HepG2 (cell line): ENCODE data around the gene MAVS. TPM values are rescaled to one million over a fixed set of nuclear protein-coding genes. Genes with fewer than 3 reads are reported as not detected.

Experiments
- ATM ChIP-seq: fragments of 450-650 bp; IDR thresholded peaks from 2 replicates; pipeline ENCODE4 v1.7.1; 2017; ENCODE audit warnings: mild to moderate bottlenecking, borderline replicate concordance
- CREM ChIP-seq, 2 experiments: sonication (generic) in 1 of 2; formaldehyde crosslinking in 1 of 2; IDR thresholded peaks; 2 replicates each; pipeline versions ENCODE4 v1.4.0 to v1.6.1; 2016 to 2020; ENCODE audit warnings: antibody characterized with exemption in 1 of 2, mild to moderate bottlenecking in 1 of 2, missing genetic modification reagents in 1 of 2
- ELF4 ChIP-seq: sonication (generic); formaldehyde crosslinking; IDR thresholded peaks from 2 replicates; pipeline ENCODE4 v1.5.0; 2020; ENCODE audit warnings: missing genetic modification reagents, mild to moderate bottlenecking, moderate library complexity, borderline replicate concordance
- GATAD1 ChIP-seq: IDR thresholded peaks from 2 replicates; pipeline ENCODE4 v1.6.1; 2016; ENCODE audit warnings: missing genetic modification reagents, missing compliant biosample characterization
- KAT7 ChIP-seq: IDR thresholded peaks from 2 replicates; pipeline ENCODE4 v1.6.1; 2018; ENCODE audit warnings: borderline replicate concordance, missing compliant biosample characterization
- KAT8 ChIP-seq: IDR thresholded peaks from 2 replicates; pipeline ENCODE4 v1.6.1; 2016; ENCODE audit warnings: missing genetic modification reagents, missing compliant biosample characterization
- LCORL ChIP-seq, 2 experiments: fragments of 450-650 bp in 1 of 2; sonication (generic) in 1 of 2; formaldehyde crosslinking in 1 of 2; IDR thresholded peaks; 2 replicates each; pipeline versions ENCODE4 v1.5.0 to v1.6.1; 2017 to 2020; ENCODE audit warnings: antibody characterized with exemption in 1 of 2, missing genetic modification reagents in 1 of 2
- MTA1 ChIP-seq: sonication (generic); formaldehyde crosslinking; IDR thresholded peaks from 2 replicates; pipeline ENCODE4 v1.4.0; 2020; ENCODE audit warnings: missing genetic modification reagents, mild to moderate bottlenecking, borderline replicate concordance
- NFIB ChIP-seq: sonication (generic); formaldehyde crosslinking; IDR thresholded peaks from 2 replicates; pipeline ENCODE4 v1.9.0; 2021; ENCODE audit warnings: missing genetic modification reagents, mild to moderate bottlenecking, borderline replicate concordance
- NR2F1 ChIP-seq, 2 experiments: fragments of 450-650 bp in 1 of 2; formaldehyde crosslinking in 1 of 2; IDR thresholded peaks; 2 replicates each; pipeline versions ENCODE4 v1.5.0 to v1.6.1; 2016 to 2020; ENCODE audit warnings: mild to moderate bottlenecking in 1 of 2, missing compliant biosample characterization in 1 of 2, missing genetic modification reagents in 1 of 2, moderate library complexity in 1 of 2
- RCOR2 ChIP-seq: IDR thresholded peaks from 2 replicates; pipeline ENCODE4 v1.6.1; 2016; ENCODE audit warnings: missing biosample characterization, missing genetic modification reagents
- RXRA ChIP-seq: sonication (generic); formaldehyde crosslinking; IDR thresholded peaks from 2 replicates; pipeline ENCODE4 v1.5.1; 2020; ENCODE audit warnings: missing genetic modification reagents
- SP2 ChIP-seq: sonication (generic); formaldehyde crosslinking; IDR thresholded peaks from 2 replicates; pipeline ENCODE4 v1.5.1; 2020; ENCODE audit warnings: mild to moderate bottlenecking, missing genetic modification reagents
- ZFP37 ChIP-seq: sonication (generic); formaldehyde crosslinking; IDR thresholded peaks from 2 replicates; pipeline ENCODE4 v1.4.0; 2020; ENCODE audit warnings: missing genetic modification reagents, borderline replicate concordance
- ZFP90 ChIP-seq: sonication (generic); formaldehyde crosslinking; IDR thresholded peaks from 2 replicates; pipeline ENCODE4 v1.8.0; 2022; ENCODE audit warnings: missing genetic modification reagents, mild to moderate bottlenecking, inconsistent platforms, borderline replicate concordance
- ZNF180 ChIP-seq: sonication (generic); formaldehyde crosslinking; IDR thresholded peaks from 2 replicates; pipeline ENCODE4 v1.4.0; 2020; ENCODE audit warnings: low read depth, missing genetic modification reagents, borderline replicate concordance
- ZNF605 ChIP-seq: sonication (generic); formaldehyde crosslinking; IDR thresholded peaks from 2 replicates; pipeline ENCODE4 v1.8.0; 2022; ENCODE audit warnings: mild to moderate bottlenecking, missing genetic modification reagents
- ZNF616 ChIP-seq: sonication (generic); formaldehyde crosslinking; IDR thresholded peaks from 2 replicates; pipeline ENCODE4 v1.5.0; 2020; ENCODE audit warnings: low read depth, mild to moderate bottlenecking, missing genetic modification reagents
- ZNF891 ChIP-seq: sonication (generic); formaldehyde crosslinking; IDR thresholded peaks from 2 replicates; pipeline ENCODE4 v1.5.0; 2020; ENCODE audit warnings: mild to moderate bottlenecking, missing genetic modification reagents
- polyA plus RNA-seq, 8 experiments: library from polyadenylated mRNA; depleted of rRNA in 3 of 8; stranded (reverse) in 7 of 8; unstranded in 1 of 8; fragments of >200 nt; fragmentation: Illumina TruSeq in 4 of 8; extraction: Trizol in 4 of 8; gene quantifications; 2 replicates each; pipeline versions ENCODE4 v1.2.1 to v1.2.3, GENCODE V29; 2011 to 2016; ENCODE audit warnings: low read depth in 4 of 8, missing spikeins in 1 of 8, mixed read lengths in 1 of 8; ENCODE audit not compliant: insufficient read depth in 1 of 8
- total RNA-seq, 5 experiments: library from RNA; depleted of rRNA; stranded (reverse); fragments of >200 nt; fragmentation: Illumina TruSeq; extraction: Trizol; gene quantifications; 2 replicates each; pipeline ENCODE4 v1.2.3, GENCODE V29; 2016; ENCODE audit warnings: low read depth in 1 of 5
- TF ChIP-seq, protein P1 (sequence below): IDR thresholded peaks from 2 replicates; pipeline ENCODE4 v1.6.1; 2018; ENCODE audit warnings: missing genetic modification reagents
- TF ChIP-seq, protein P2 (sequence below): sonication (generic); formaldehyde crosslinking; IDR thresholded peaks from 2 replicates; pipeline ENCODE4 v1.8.1; 2023; ENCODE audit warnings: mild to moderate bottlenecking, inconsistent platforms, moderate library complexity, missing genetic modification reagents, borderline replicate concordance
- TF ChIP-seq, protein P3 (sequence below): sonication (generic); formaldehyde crosslinking; IDR thresholded peaks from 2 replicates; pipeline ENCODE4 v1.8.0; 2022; ENCODE audit warnings: mild to moderate bottlenecking, missing genetic modification reagents; ENCODE audit not compliant: insufficient replicate concordance
- TF ChIP-seq, protein P4 (sequence below): sonication (generic); formaldehyde crosslinking; IDR thresholded peaks from 2 replicates; pipeline ENCODE4 v1.8.1; 2023; ENCODE audit warnings: mild to moderate bottlenecking, missing genetic modification reagents, borderline replicate concordance
- TF ChIP-seq, protein P5 (sequence below): sonication (generic); formaldehyde crosslinking; IDR thresholded peaks from 2 replicates; pipeline ENCODE4 v1.5.1; 2020; ENCODE audit warnings: mild to moderate bottlenecking, missing genetic modification reagents, borderline replicate concordance
- TF ChIP-seq, protein P6 (sequence below): sonication (generic); formaldehyde crosslinking; IDR thresholded peaks from 2 replicates; pipeline ENCODE4 v1.5.0; 2020; ENCODE audit warnings: missing genetic modification reagents

Gene MAVS
- total and polyA plus RNA-seq, 2 of the 13 experiments (the other 11 are each of a cell fraction or from before 2014, with no cell fraction given), result 27.3 to 36.6 TPM

DNA sequence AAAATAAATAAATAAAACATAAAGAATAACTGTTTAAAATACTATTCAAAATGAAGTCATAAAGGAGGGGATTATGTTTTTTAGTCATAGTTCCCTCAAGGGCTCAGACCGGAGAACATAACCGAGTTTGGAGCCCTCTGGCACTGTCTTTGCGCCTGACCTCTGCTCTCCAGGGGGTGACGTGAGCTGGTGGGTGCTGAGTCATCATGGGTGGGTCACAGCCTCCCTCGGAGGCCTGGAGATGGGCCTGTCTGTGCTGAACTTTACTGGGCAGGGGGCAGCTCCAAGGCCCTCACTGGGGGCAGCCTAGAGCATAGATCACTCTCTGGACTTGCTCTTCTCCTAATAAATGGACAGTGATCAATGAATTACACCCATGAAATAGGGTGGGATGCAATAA is 3.1 kb upstream of the MAVS start (continued):
- TF ChIP-seq, protein P1, sequence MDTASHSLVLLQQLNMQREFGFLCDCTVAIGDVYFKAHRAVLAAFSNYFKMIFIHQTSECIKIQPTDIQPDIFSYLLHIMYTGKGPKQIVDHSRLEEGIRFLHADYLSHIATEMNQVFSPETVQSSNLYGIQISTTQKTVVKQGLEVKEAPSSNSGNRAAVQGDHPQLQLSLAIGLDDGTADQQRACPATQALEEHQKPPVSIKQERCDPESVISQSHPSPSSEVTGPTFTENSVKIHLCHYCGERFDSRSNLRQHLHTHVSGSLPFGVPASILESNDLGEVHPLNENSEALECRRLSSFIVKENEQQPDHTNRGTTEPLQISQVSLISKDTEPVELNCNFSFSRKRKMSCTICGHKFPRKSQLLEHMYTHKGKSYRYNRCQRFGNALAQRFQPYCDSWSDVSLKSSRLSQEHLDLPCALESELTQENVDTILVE, result no peak
- TF ChIP-seq, protein P2, sequence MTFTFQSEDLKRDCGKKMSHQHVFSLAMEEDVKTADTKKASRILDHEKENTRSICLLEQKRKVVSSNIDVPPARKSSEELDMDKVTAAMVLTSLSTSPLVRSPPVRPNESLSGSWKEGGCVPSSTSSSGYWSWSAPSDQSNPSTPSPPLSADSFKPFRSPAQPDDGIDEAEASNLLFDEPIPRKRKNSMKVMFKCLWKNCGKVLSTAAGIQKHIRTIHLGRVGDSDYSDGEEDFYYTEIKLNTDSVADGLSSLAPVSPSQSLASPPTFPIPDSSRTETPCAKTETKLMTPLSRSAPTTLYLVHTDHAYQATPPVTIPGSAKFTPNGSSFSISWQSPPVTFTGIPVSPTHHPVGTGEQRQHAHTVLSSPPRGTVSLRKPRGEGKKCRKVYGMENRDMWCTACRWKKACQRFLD (CRISPR knock-in tag), result no peak
- TF ChIP-seq CREM (IDR thresholded peaks at IDR 0.05), result no peak
- no peak for TF ChIP-seq CREM (CRISPR knock-in tag; IDR thresholded peaks at IDR 0.05)
- TF ChIP-seq KAT8, result no peak; the same call in 1 of the 2 replicates
- TF ChIP-seq, protein P3, sequence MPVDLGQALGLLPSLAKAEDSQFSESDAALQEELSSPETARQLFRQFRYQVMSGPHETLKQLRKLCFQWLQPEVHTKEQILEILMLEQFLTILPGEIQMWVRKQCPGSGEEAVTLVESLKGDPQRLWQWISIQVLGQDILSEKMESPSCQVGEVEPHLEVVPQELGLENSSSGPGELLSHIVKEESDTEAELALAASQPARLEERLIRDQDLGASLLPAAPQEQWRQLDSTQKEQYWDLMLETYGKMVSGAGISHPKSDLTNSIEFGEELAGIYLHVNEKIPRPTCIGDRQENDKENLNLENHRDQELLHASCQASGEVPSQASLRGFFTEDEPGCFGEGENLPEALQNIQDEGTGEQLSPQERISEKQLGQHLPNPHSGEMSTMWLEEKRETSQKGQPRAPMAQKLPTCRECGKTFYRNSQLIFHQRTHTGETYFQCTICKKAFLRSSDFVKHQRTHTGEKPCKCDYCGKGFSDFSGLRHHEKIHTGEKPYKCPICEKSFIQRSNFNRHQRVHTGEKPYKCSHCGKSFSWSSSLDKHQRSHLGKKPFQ (CRISPR knock-in tag), result no peak
- no peak for TF ChIP-seq LCORL (IDR thresholded peaks at IDR 0.05)
- no peak for TF ChIP-seq LCORL (CRISPR knock-in tag; IDR thresholded peaks at IDR 0.05)
- TF ChIP-seq ZNF616, result no peak
- no peak for TF ChIP-seq NFIB (CRISPR knock-in tag)
- no peak for TF ChIP-seq KAT7 (CRISPR knock-in tag)
- TF ChIP-seq ZNF180, result no peak
- TF ChIP-seq, protein P4, sequence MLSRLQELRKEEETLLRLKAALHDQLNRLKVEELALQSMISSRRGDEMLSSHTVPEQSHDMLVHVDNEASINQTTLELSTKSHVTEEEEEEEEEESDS (CRISPR knock-in tag), result no peak
- peak; percentile 53; the same call in 1 of the 2 replicates for TF ChIP-seq RXRA (CRISPR knock-in tag)
- no peak for TF ChIP-seq MTA1 (CRISPR knock-in tag)
- no peak for TF ChIP-seq GATAD1 (CRISPR knock-in tag)
- TF ChIP-seq ATM, result no peak
- no peak for TF ChIP-seq RCOR2 (CRISPR knock-in tag)
- no peak for TF ChIP-seq ZFP37 (CRISPR knock-in tag)
- TF ChIP-seq ZFP90, result no peak
- TF ChIP-seq ZNF605, result no peak
- TF ChIP-seq, protein P5, sequence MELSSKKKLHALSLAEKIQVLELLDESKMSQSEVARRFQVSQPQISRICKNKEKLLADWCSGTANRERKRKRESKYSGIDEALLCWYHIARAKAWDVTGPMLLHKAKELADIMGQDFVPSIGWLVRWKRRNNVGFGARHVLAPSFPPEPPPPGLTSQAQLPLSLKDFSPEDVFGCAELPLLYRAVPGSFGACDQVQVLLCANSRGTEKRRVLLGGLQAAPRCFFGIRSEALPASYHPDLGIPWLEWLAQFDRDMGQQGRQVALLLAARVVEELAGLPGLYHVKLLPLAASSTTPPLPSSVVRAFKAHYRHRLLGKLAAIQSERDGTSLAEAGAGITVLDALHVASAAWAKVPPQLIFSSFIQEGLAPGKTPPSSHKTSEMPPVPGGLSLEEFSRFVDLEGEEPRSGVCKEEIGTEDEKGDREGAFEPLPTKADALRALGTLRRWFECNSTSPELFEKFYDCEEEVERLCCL (CRISPR knock-in tag), result no peak
- TF ChIP-seq NR2F1 (CRISPR knock-in tag; IDR thresholded peaks at IDR 0.05), result peak; percentile 81 to 89
- TF ChIP-seq, protein P6, sequence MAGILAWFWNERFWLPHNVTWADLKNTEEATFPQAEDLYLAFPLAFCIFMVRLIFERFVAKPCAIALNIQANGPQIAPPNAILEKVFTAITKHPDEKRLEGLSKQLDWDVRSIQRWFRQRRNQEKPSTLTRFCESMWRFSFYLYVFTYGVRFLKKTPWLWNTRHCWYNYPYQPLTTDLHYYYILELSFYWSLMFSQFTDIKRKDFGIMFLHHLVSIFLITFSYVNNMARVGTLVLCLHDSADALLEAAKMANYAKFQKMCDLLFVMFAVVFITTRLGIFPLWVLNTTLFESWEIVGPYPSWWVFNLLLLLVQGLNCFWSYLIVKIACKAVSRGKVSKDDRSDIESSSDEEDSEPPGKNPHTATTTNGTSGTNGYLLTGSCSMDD (CRISPR knock-in tag), result no peak
- TF ChIP-seq SP2 (CRISPR knock-in tag), result no peak
- no peak for TF ChIP-seq ZNF891
- TF ChIP-seq ELF4 (CRISPR knock-in tag), result no peak
